ENCODE results near the gene ZBTB40. TPM values are rescaled to one million over a fixed set of nuclear protein-coding genes. Genes with fewer than 3 reads are reported as not detected.

The ZBTB40 gene
- total and polyA plus RNA-seq, 4 donors, result 6.6 to 19.3 (median 12.0) TPM

- ATAC-seq (ENCODE audit: insufficient read depth, low FRiP score) (no peak), DNase-seq (no peak)
- WGBS, 2 donors, result 91 to 92% methylated on average over 6 of the region's 6 CpGs
- Histone ChIP-seq H3K27me3 (ENCODE audit: control insufficient read depth in 3 of 3, insufficient read depth in 3 of 3, low read length in 2 of 3) (no peaks in the 10 kb centered on the region), H3K9me3 (ENCODE audit: control insufficient read depth in 4 of 4, insufficient read depth in 3 of 4, low read length in 3 of 4) (peaks cover 0 to 4% (median under 1%) of the 10 kb centered on the region in 4 donors), H3K9ac (ENCODE audit: insufficient read depth in 1 of 2, low read length in 2 of 2) (no peak overlapping the region), H3K4me3 (no peak overlapping the region), H3K4me1 (ENCODE audit: control insufficient read depth in 5 of 5, insufficient read depth in 5 of 5, low read length in 5 of 5) (peaks cover 1 to 15% (median 5%) of the 10 kb centered on the region in 5 donors), H3K36me3 (ENCODE audit: control insufficient read depth in 4 of 4, insufficient read depth in 4 of 4, low read length in 4 of 4) (no peaks in the 10 kb centered on the region), H3K27ac (ENCODE audit: low read depth in 1 of 2, low read length in 1 of 2) (no peak overlapping the region)
- TF ChIP-seq CTCF (IDR thresholded peaks at IDR 0.05; ENCODE audit: control extremely low read depth, extremely low read depth), result no peak
Observed at GRCh38 chr1:22461678-22462527, 10.3 kb downstream of the ZBTB40 start.

- DNase-seq, result no peak
- no peak overlapping the region for H3K27ac ChIP-seq (ENCODE audit: low read depth in 1 of 2, low read length in 1 of 2)
Observed at GRCh38 chr1:22462928-22463327, 11.3 kb downstream of the ZBTB40 start.

GRCh38 chr1:22465015-22465565 is 13.4 kb downstream of the ZBTB40 start:
- ATAC-seq (ENCODE audit: insufficient read depth, low FRiP score), result no peak
- H3K4me3 ChIP-seq, result no peak overlapping the region
- no peak for TF ChIP-seq CTCF (IDR thresholded peaks at IDR 0.05; ENCODE audit: control extremely low read depth, extremely low read depth)
- H3K9ac ChIP-seq (ENCODE audit: insufficient read depth in 1 of 2, low read length in 2 of 2), result no peak overlapping the region
- no peak for DNase-seq
- no peak overlapping the region for H3K27ac ChIP-seq (ENCODE audit: low read depth in 1 of 2, low read length in 1 of 2)
- 94 to 98% methylated on average over 9 of the region's 9 CpGs for WGBS, 2 donors
- H3K27me3 ChIP-seq (ENCODE audit: control insufficient read depth in 3 of 3, insufficient read depth in 3 of 3, low read length in 2 of 3), result no peaks in the 10 kb centered on the region
- peaks cover 0 to 7% (median under 1%) of the 10 kb centered on the region in 5 donors for H3K4me1 ChIP-seq (ENCODE audit: control insufficient read depth in 5 of 5, insufficient read depth in 5 of 5, low read length in 5 of 5)
- H3K36me3 ChIP-seq (ENCODE audit: control insufficient read depth in 4 of 4, insufficient read depth in 4 of 4, low read length in 4 of 4), result no peaks in the 10 kb centered on the region
- peaks cover 0 to 4% (median under 1%) of the 10 kb centered on the region in 4 donors for H3K9me3 ChIP-seq (ENCODE audit: control insufficient read depth in 4 of 4, insufficient read depth in 3 of 4, low read length in 3 of 4)

More at GRCh38 chr1:22462928-22463327, 11.3 kb downstream of the ZBTB40 start:
- ATAC-seq (ENCODE audit: insufficient read depth, low FRiP score), result no peak
- H3K36me3 ChIP-seq (ENCODE audit: control insufficient read depth in 4 of 4, insufficient read depth in 4 of 4, low read length in 4 of 4), result no peaks in the 10 kb centered on the region
- H3K4me3 ChIP-seq, result no peak overlapping the region
- H3K27me3 ChIP-seq (ENCODE audit: control insufficient read depth in 3 of 3, insufficient read depth in 3 of 3, low read length in 2 of 3), result no peaks in the 10 kb centered on the region
- H3K9me3 ChIP-seq (ENCODE audit: control insufficient read depth in 4 of 4, insufficient read depth in 3 of 4, low read length in 3 of 4), result peaks cover 0 to 4% (median under 1%) of the 10 kb centered on the region in 4 donors
- no peak overlapping the region for H3K9ac ChIP-seq (ENCODE audit: insufficient read depth in 1 of 2, low read length in 2 of 2)
- no peak for TF ChIP-seq CTCF (IDR thresholded peaks at IDR 0.05; ENCODE audit: control extremely low read depth, extremely low read depth)
- peaks cover 0 to 5% (median 2%) of the 10 kb centered on the region in 5 donors for H3K4me1 ChIP-seq (ENCODE audit: control insufficient read depth in 5 of 5, insufficient read depth in 5 of 5, low read length in 5 of 5)
- 93 to 94% methylated on average over 4 of the region's 4 CpGs for WGBS, 2 donors

Data from lung (tissue), 12 donors.